Measurements from ENCODE around the gene CDH3. TPM values are rescaled to one million over a fixed set of nuclear protein-coding genes. Genes with fewer than 3 reads are reported as not detected.
"Not testable (repeated sequence)": the region's sequence is repeated elsewhere in the genome, so short reads cannot be mapped to it uniquely, and the experiment has no call there.

The CDH3 gene
- total RNA-seq, 1 donor: not detected

GRCh38 chr16:68707340-68708152, 62.4 kb downstream of the CDH3 start:
- no peak for DNase-seq (ENCODE audit: low read depth)
- H3K4me3 ChIP-seq (ENCODE audit: low read depth, low read length): no peak overlapping the region
- TF ChIP-seq CTCF (IDR thresholded peaks at IDR 0.05; ENCODE audit: insufficient read depth, low read length): peak; percentile 7

DNA sequence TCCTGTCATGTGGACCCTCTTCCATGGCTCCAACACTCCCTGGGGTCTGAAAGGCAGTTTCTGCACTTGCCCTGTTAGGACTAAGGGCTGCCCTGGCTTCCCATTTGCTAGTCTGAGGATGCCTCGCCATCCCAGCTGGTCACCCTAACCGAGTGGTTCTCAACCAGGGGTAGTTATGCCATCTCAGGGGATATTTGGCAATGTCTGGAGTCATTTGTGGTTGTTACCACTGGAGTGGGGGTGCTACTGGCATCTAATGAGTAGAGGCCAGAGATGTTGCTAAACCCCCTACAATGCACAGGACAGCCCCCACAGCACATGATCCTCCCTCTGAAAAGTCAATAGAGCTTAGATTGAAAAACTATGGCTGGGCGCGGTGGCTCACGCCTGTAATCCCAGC, 65.1 kb downstream of the CDH3 start:
- no peak for DNase-seq (ENCODE audit: low read depth)
- no peak for TF ChIP-seq CTCF (IDR thresholded peaks at IDR 0.05; ENCODE audit: insufficient read depth, low read length)
- H3K4me3 ChIP-seq (ENCODE audit: low read depth, low read length): no peak overlapping the region

GRCh38 chr16:68711421-68712139, 66.5 kb downstream of the CDH3 start:
- no peak for TF ChIP-seq CTCF (IDR thresholded peaks at IDR 0.05; ENCODE audit: insufficient read depth, low read length)
- no peak overlapping the region for H3K4me3 ChIP-seq (ENCODE audit: low read depth, low read length)
- no peak for DNase-seq (ENCODE audit: low read depth)

DNA sequence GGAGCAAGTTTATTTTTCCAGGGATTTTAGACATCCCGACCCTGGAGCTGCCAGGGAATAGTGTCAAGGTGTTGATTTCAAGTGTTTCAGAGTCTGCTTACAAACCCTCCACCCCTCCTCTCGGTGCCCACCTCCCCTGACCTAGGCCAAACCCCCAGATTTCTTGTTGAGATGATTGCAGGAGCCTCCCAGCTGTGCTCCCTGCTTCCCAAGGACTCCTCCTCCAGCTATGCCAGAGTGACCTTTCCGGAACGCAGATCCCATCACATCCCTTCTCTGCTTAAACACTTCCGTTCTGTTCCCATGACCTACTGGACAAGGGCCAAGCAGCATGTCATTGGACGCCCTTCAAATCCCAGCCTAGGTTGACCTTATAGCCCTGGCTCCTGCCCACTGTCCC, 68.3 kb downstream of the CDH3 start:
- TF ChIP-seq CTCF (IDR thresholded peaks at IDR 0.05; ENCODE audit: insufficient read depth, low read length): no peak
- no peak for DNase-seq (ENCODE audit: low read depth)
- H3K4me3 ChIP-seq (ENCODE audit: low read depth, low read length): no peak overlapping the region

GRCh38 chr16:68715471-68715870, 70.4 kb downstream of the CDH3 start:
- H3K4me3 ChIP-seq (ENCODE audit: low read depth, low read length): no peak overlapping the region
- TF ChIP-seq CTCF (IDR thresholded peaks at IDR 0.05; ENCODE audit: insufficient read depth, low read length): no peak
- no peak for DNase-seq (ENCODE audit: low read depth)

GRCh38 chr16:68716516-68716915, 71.4 kb downstream of the CDH3 start:
- not testable (repeated sequence) for H3K4me3 ChIP-seq (ENCODE audit: low read depth, low read length); DNase-seq (ENCODE audit: low read depth)

- no peak for TF ChIP-seq CTCF (IDR thresholded peaks at IDR 0.05; ENCODE audit: insufficient read depth, low read length)
- H3K4me3 ChIP-seq (ENCODE audit: low read depth, low read length): no peak overlapping the region
- no peak for DNase-seq (ENCODE audit: low read depth)
These were observed 72.6 kb downstream of the CDH3 start for GRCh38 chr16:68717684-68718083.
